ENCODE measurements around the gene XPO5. TPM values are rescaled to one million over a fixed set of nuclear protein-coding genes. Genes with fewer than 3 reads are reported as not detected.
A peak's percentile ranks its signal among the peaks of the same experiment; 100 is the strongest.

The XPO5 gene
- total RNA-seq, 3 donors from 2014 or later (not counting 1 experiment from before 2014, with no cell fraction given) = 47.6 to 54.6 (median 48.7) TPM

DNA sequence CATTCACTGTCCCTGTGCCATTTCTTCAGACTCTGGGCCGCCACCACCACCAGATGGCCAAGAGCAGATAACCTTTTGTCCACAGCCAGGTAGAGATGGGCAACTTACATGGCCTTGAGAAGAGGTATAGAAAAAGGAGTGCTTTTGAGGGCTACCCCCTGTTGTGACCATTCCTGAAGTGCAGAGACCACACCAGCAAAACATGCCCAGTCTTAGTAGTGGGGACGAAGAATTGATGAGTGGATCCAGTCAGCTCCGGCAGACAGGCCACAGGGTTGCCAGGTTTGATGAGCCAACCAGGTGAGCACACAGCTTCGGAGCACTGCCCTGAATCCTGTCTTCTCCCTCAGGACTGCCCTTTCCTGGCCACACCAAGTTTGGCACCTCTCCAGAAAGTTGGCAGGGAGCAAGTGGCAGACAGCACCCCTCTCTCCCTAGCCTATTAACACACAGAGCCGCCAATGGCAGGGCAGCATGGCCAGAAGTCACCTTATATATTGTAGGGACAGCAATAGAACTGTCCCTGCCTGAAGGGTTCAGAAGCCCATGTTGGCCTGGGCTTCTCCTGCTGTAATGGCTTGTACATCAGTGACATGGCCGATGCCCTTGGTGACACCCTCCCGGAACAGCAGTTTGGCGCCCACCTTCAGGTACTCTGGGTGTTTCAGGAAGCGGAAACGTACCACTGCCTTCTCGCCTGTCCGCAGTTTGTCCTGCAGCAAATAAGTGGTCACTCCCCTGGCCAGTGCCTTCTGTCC lies 45.4 kb upstream of the XPO5 start:
- Mint-ChIP-seq H3K36me3 (peaks cover 7% of the 10 kb centered on the region), H3K4me3 (no peak overlapping the region)
- WGBS (ENCODE audit: insufficient coverage) = 97% methylated on average over 12 of the region's 12 CpGs

DNA sequence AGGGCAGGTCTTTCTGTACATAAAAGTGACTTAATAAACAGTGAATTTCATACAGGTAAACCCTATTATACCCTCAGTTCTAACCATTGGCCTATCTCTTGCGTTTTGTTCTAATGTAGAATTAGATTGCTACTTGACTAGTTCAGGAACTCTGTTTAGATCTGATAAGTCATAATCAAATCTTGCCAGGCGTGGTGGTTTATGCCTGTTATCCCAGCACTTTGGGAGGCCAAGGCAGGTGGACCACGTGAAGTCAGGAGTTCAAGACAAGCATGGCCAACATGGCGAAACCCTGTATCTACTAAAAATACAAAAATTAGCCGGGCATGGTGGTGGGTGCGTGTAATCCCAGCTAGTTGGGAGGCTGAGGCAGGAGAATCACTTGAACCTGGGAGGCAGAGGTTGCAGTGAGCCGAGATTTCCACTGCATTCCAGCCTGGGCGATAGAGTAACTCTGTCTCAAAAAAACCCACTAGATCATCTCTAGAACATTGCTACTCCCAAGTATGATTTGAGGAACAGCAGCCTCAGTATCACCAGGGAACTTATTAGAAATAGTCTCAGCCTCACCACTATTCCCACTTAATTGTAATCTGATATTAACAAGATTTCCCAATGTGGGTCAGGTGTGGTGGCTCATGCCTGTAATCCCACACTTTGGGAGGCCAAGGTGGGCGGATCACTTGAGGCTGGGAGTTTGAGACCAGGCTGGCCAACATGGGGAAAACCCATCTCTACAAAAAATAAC lies 41.1 kb upstream of the XPO5 start:
- peaks cover 0 to 5% of the 10 kb centered on the region in 2 donors for H3K4me1 Mint-ChIP-seq
- H3K27ac ChIP-seq (ENCODE audit: low read length) = no peak overlapping the region
- peaks cover 1% of the 10 kb centered on the region for H3K36me3 Mint-ChIP-seq
- 95% methylated on average over 8 of the region's 9 CpGs for WGBS (ENCODE audit: insufficient coverage)
- H3K9me3 Mint-ChIP-seq = no peaks in the 10 kb centered on the region
- no peaks in the 10 kb centered on the region for H3K27me3 ChIP-seq (ENCODE audit: control insufficient read depth, insufficient read depth, low read length)
- no peaks in the 10 kb centered on the region for H3K27me3 Mint-ChIP-seq (ENCODE audit: low read depth in 2 of 2)
- intact Hi-C loops (cut with micrococcal nuclease) = no loop called here
- no peak for DNase-seq
- no peak overlapping the region for H3K4me3 ChIP-seq (ENCODE audit: low read length)
- H3K27ac Mint-ChIP-seq = no peak overlapping the region
- no peaks in the 10 kb centered on the region for H3K4me1 ChIP-seq (ENCODE audit: control insufficient read depth, insufficient read depth, low read length)
- H3K4me3 Mint-ChIP-seq = no peak overlapping the region
- no peak for TF ChIP-seq CTCF (IDR thresholded peaks at IDR 0.05)
- peaks cover 43% of the 10 kb centered on the region for H3K36me3 ChIP-seq (ENCODE audit: control insufficient read depth, insufficient read depth, low read length)
- no peaks in the 10 kb centered on the region for H3K9me3 ChIP-seq (ENCODE audit: control insufficient read depth, insufficient read depth, low read length)
- ATAC-seq = no peak

More for the DNA sequence above, 45.4 kb upstream of the XPO5 start:
- no peaks in the 10 kb centered on the region for H3K9me3 Mint-ChIP-seq
- no peaks in the 10 kb centered on the region for H3K27me3 ChIP-seq (ENCODE audit: control insufficient read depth, insufficient read depth, low read length)
- intact Hi-C loops (cut with micrococcal nuclease) = no loop called here
- H3K4me1 Mint-ChIP-seq = peaks cover under 1 to 7% of the 10 kb centered on the region in 2 donors
- H3K4me1 ChIP-seq (ENCODE audit: control insufficient read depth, insufficient read depth, low read length) = peaks cover 4% of the 10 kb centered on the region
- peaks cover 58% of the 10 kb centered on the region for H3K36me3 ChIP-seq (ENCODE audit: control insufficient read depth, insufficient read depth, low read length)
- no peak for DNase-seq
- H3K27ac Mint-ChIP-seq = peak overlapping the region in 1 of 2 donors; percentile 38
- H3K9me3 ChIP-seq (ENCODE audit: control insufficient read depth, insufficient read depth, low read length) = no peaks in the 10 kb centered on the region
- no peak for TF ChIP-seq CTCF (IDR thresholded peaks at IDR 0.05)
- no peak overlapping the region for H3K4me3 ChIP-seq (ENCODE audit: low read length)
- no peaks in the 10 kb centered on the region for H3K27me3 Mint-ChIP-seq (ENCODE audit: low read depth in 2 of 2)
- no peak overlapping the region for H3K27ac ChIP-seq (ENCODE audit: low read length)
- ATAC-seq = no peak

DNA sequence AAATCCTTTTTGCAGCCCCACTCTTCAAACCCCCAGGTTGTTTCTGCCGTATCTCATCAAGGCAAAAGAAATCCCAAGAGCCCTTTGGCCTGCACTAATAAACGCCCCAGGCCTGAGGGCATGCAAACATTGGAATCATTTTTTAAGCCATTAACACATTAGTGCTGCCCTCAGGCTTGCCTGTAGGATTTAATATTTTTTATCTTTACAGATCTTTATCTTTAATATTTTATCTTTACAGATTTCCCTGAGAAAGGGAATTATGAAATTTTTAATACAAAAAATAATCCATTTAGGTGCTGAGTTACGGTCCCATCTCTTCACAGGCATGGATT lies 38.5 kb upstream of the XPO5 start:
- H3K27ac ChIP-seq (ENCODE audit: low read length) = no peak overlapping the region
- no peak for ATAC-seq

More for the DNA sequence above, 38.5 kb upstream of the XPO5 start:
- no peak overlapping the region for H3K4me3 Mint-ChIP-seq
- no peaks in the 10 kb centered on the region for H3K9me3 Mint-ChIP-seq
- peaks cover 6% of the 10 kb centered on the region for H3K36me3 Mint-ChIP-seq
- H3K27me3 Mint-ChIP-seq (ENCODE audit: low read depth in 2 of 2) = no peaks in the 10 kb centered on the region
- intact Hi-C loops (cut with micrococcal nuclease) = no loop called here
- peaks cover 0 to 5% of the 10 kb centered on the region in 2 donors for H3K4me1 Mint-ChIP-seq
- DNase-seq = no peak
- Histone ChIP-seq H3K27me3 (ENCODE audit: control insufficient read depth, insufficient read depth, low read length) (no peaks in the 10 kb centered on the region), H3K36me3 (ENCODE audit: control insufficient read depth, insufficient read depth, low read length) (peaks cover 31% of the 10 kb centered on the region), H3K4me1 (ENCODE audit: control insufficient read depth, insufficient read depth, low read length) (no peaks in the 10 kb centered on the region), H3K9me3 (ENCODE audit: control insufficient read depth, insufficient read depth, low read length) (no peaks in the 10 kb centered on the region), H3K4me3 (ENCODE audit: low read length) (no peak overlapping the region)
- WGBS (ENCODE audit: insufficient coverage) = 85% methylated on average over 2 of the region's 3 CpGs
- TF ChIP-seq CTCF (IDR thresholded peaks at IDR 0.05) = no peak
- H3K27ac Mint-ChIP-seq = no peak overlapping the region

Measured in natural killer cell (primary cell).